Nephron (organoid): Measurements from ENCODE around the gene LZTR1.

ENCODE experiments used
- H3K27ac Mint-ChIP-seq, 3 experiments: 2 replicates each; pipeline ENCODE4 v1.8.0; 2020; ENCODE audit warnings: mixed read lengths in 3 of 3, mild to moderate bottlenecking in 2 of 3, moderate library complexity in 1 of 3
- H3K27me3 Mint-ChIP-seq: 2 replicates; pipeline ENCODE4 v1.8.0; 2021; ENCODE audit warnings: low read depth, mild to moderate bottlenecking, moderate library complexity, mixed read lengths
- H3K36me3 Mint-ChIP-seq: 2 replicates; pipeline ENCODE4 v1.8.0; 2020; ENCODE audit warnings: low read depth, mixed read lengths
- H3K4me1 Mint-ChIP-seq: 2 replicates; pipeline ENCODE4 v1.8.0; 2020; ENCODE audit warnings: mixed read lengths
- H3K4me3 Mint-ChIP-seq, 3 experiments: 2 replicates each; pipeline ENCODE4 v1.8.0; 2020; ENCODE audit warnings: mild to moderate bottlenecking in 3 of 3, mixed read lengths in 3 of 3, moderate library complexity in 2 of 3
- H3K9me3 Mint-ChIP-seq: 2 replicates; pipeline ENCODE4 v1.8.0; 2020; ENCODE audit warnings: mixed read lengths
- TF ChIP-seq, protein P1 (sequence below), 3 experiments: fragments of 200-600 bp; sonication (generic); IDR thresholded peaks; one replicate each; pipeline ENCODE4 v1.5.0; 2021; ENCODE audit warnings: antibody characterized with exemption in 3 of 3; ENCODE audit not compliant: unreplicated experiment in 3 of 3

LZTR1 gene

DNA sequence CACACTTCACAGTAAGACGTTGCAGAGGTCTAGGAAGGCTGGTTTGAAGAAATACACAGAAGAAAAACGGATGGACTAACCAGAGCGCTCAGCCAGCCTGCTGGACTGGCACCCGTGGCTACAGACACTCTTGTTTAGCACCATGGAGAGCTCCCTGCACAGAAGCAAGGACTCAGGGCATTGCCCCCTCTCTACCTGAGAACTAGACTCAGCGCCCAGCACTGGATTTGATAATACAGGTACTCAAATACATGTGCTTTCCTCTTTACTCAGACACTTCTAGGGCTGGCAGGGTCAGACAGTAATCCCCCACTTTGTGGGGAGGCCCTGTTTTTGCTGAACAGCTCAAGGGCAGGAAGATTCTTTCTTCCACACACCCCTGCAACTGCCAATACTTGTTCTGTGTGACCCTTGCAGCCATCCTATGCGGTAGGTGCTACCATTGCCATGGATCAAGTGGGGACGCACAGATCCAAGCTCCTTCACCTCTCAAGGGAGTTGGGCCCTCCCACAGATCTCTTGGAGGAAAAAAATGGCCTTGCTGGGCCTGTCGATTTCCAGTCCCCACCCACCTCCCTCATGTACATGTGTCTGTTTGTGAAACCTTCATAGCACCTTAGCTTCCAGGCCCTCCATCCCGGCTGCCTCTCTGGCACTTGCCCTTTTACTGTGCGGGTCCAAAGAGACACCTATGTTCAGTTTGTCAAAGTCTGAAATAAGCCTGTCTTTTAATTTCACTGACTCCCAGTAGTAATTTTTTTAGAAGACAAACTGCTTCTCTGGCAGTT is 27.7 kb downstream of the LZTR1 start:
- TF ChIP-seq, protein P1, sequence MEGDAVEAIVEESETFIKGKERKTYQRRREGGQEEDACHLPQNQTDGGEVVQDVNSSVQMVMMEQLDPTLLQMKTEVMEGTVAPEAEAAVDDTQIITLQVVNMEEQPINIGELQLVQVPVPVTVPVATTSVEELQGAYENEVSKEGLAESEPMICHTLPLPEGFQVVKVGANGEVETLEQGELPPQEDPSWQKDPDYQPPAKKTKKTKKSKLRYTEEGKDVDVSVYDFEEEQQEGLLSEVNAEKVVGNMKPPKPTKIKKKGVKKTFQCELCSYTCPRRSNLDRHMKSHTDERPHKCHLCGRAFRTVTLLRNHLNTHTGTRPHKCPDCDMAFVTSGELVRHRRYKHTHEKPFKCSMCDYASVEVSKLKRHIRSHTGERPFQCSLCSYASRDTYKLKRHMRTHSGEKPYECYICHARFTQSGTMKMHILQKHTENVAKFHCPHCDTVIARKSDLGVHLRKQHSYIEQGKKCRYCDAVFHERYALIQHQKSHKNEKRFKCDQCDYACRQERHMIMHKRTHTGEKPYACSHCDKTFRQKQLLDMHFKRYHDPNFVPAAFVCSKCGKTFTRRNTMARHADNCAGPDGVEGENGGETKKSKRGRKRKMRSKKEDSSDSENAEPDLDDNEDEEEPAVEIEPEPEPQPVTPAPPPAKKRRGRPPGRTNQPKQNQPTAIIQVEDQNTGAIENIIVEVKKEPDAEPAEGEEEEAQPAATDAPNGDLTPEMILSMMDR (IDR thresholded peaks at IDR 0.05; ENCODE audit: unreplicated experiment in 3 of 3): no peak
- H3K27ac Mint-ChIP-seq: peak overlapping the region in 2 of 3 experiments; percentile 23 to 34
- no peaks in the 10 kb centered on the region for H3K27me3 Mint-ChIP-seq
- H3K4me3 Mint-ChIP-seq: peak overlapping the region in 2 of 3 experiments; percentile 24 to 25
- peaks cover 16% of the 10 kb centered on the region for H3K4me1 Mint-ChIP-seq
- H3K9me3 Mint-ChIP-seq: no peaks in the 10 kb centered on the region
- H3K36me3 Mint-ChIP-seq: peaks cover 6% of the 10 kb centered on the region

DNA sequence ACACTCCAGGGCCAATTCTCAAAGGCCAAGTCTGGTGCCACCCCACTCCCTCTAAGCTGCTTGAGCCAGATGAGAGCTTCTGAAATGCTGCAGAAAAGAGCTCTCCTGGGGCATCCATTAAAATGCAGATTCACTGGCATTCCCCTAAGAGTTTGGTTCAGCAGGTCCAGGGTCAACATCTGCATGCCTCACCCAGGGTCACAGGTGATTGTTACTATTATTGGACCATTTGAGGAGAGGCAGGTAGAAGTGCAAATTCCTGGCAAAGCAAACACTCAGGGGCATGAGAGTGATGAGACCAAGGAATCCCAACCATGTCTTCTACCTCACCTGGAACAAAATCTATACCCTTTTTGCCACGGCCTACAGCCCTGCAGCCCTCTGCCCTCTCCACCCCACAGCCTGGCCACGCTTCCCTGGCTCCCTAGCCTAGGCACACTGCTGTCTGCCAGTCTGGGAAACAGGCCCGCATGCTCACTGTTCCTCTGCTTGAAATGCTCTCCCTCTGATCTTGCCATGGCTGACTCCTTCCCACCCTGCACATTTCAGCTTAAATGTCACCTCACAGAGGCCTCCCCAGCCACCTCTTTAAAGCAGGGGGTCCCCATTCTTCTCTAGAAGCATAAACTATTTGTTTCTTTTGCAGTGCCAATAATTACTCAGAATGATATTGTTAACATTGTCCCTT is 28.5 kb downstream of the LZTR1 start:
- Mint-ChIP-seq H3K27me3 (no peaks in the 10 kb centered on the region), H3K27ac (no peak overlapping the region), H3K9me3 (no peaks in the 10 kb centered on the region), H3K36me3 (peaks cover 6% of the 10 kb centered on the region), H3K4me1 (peaks cover 23% of the 10 kb centered on the region), H3K4me3 (no peak overlapping the region)
- TF ChIP-seq, protein P1 (IDR thresholded peaks at IDR 0.05; ENCODE audit: unreplicated experiment in 3 of 3): no peak

DNA sequence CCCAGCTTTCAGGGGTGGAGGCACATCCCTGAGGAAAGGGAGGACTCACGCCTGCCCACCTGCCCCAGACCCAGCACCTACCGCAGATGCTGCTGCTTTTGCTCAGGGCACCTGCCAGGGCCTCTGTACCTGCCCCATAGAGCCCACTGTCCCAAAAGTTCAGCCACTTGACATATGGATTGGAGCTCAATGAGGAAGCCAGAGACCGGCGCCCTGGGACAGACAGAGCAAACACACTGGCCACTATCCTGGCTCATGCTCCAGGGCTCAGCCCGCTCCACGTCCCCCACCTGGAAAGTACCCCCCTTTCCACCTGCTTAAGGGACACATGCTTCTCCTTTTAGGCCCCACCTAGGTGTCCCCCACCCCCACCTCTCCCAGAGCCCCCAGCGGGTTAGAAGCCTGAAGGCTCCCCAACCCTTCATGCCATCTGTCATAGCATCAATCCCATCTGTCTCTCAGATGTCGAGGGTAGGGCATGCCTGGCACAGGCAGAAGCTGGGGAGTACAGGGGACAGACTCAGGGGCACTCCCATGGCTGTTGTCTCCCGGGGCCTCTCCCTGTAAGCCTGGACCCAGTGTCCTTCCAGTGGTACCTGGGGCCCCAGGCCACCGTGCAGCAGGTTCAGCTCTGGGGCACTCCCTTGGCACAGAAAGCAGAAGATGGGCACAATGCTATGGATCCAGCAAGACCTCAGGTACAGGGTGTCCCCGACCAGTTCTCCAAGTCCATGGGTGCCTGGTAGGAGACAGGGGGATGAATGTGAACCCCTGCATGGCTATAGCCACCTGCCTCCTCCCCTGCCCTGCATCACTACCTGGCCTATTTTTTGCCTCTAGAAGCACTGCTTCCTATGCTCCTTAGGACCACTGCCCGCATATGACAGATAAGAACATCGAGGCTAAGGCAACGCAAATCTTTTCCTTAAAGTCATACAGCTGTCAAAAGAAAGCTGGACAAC is 30.6 kb downstream of the LZTR1 start:
- Mint-ChIP-seq H3K27ac (peak overlapping the region; percentile 75 to 98 (median 89)), H3K36me3 (peaks cover 6% of the 10 kb centered on the region), H3K27me3 (no peaks in the 10 kb centered on the region)

DNA sequence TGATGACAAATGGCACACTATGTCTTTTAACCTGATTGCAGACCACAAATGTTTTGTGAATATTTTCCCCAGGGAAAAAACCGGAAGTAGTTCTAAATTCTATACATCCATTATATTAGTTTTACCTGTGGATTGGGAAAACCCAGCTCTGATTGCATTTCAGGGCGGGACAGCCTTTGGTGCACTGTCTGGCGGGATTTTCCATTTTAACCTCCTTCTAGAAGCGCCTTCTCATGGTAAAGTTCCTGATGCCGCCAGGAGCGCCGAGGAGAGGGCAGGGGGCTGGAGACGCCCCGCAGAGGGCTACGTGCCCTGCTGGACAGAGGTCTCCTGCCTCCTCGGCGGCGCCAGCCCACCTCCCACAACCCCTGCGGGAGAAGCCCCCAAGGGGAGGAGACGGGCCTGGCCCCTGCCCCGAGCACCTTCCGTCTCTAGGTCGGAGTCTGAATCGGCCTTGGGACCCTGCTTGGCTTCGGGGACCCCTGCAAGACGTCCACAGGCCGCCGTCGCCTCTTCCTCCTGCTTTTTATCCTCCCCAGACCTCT is 31.6 kb downstream of the LZTR1 start:
- peak overlapping the region; percentile 89 to 98 (median 97) for H3K27ac Mint-ChIP-seq
- no peaks in the 10 kb centered on the region for H3K27me3 Mint-ChIP-seq
- H3K4me3 Mint-ChIP-seq: peak overlapping the region; percentile 88 to 94 (median 92)
- peaks cover 39% of the 10 kb centered on the region for H3K4me1 Mint-ChIP-seq
- H3K9me3 Mint-ChIP-seq: no peaks in the 10 kb centered on the region
- H3K36me3 Mint-ChIP-seq: peaks cover 6% of the 10 kb centered on the region
- TF ChIP-seq, protein P1 (IDR thresholded peaks at IDR 0.05; ENCODE audit: unreplicated experiment in 3 of 3): no peak

More for the DNA sequence above, 30.6 kb downstream of the LZTR1 start:
- TF ChIP-seq, protein P1 (IDR thresholded peaks at IDR 0.05; ENCODE audit: unreplicated experiment in 3 of 3): no peak
- Mint-ChIP-seq H3K4me1 (peaks cover 39% of the 10 kb centered on the region), H3K4me3 (peak overlapping the region; percentile 88 to 94 (median 92)), H3K9me3 (no peaks in the 10 kb centered on the region)

DNA sequence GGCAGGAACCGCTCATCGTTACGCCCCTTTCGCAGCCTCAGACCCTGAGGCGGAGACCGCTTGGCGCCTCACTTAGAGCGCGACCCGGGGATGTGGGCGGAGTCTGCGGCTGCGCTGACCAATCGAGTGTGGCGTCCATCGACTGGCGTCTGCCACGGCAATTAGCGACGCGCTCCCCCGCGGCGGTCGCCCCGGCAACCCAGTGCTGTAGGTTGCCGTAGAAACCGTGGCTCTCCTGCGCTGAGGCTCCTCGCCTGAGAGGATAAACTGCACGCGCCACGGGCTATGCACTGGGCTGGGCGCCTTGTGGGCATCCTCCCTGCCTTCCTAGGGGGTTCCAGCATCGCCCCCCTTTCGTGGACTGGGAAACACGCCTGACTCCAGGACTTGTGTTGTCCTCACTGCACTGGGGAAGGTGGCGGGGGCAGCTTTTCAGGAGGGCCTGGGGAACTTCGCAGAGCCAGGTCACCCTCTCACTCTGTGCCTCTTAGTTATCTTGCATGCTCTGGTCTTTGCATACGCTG is 32.2 kb downstream of the LZTR1 start:
- Mint-ChIP-seq H3K4me1 (peaks cover 39% of the 10 kb centered on the region), H3K36me3 (peaks cover 5% of the 10 kb centered on the region), H3K4me3 (peak overlapping the region; percentile 88 to 94 (median 92)), H3K9me3 (no peaks in the 10 kb centered on the region), H3K27me3 (no peaks in the 10 kb centered on the region), H3K27ac (peak overlapping the region; percentile 89 to 98 (median 97))
- TF ChIP-seq, protein P1 (IDR thresholded peaks at IDR 0.05; ENCODE audit: unreplicated experiment in 3 of 3): no peak
